DMS153 treated with DMSO at 0.1 percent for 48 hours (cell line): ENCODE results near the gene ZNF521.
A peak's percentile ranks its signal among the peaks of the same experiment; 100 is the strongest.
"Not testable (repeated sequence)": the region's sequence is repeated elsewhere in the genome, so short reads cannot be mapped to it uniquely, and the experiment has no call there.

Source experiments
- DNase-seq: peaks from one replicate; lab custom pipeline; 2025; ENCODE audit not compliant: unreplicated experiment; lab: John Stamatoyannopoulos, UW

The ZNF521 gene

DNA sequence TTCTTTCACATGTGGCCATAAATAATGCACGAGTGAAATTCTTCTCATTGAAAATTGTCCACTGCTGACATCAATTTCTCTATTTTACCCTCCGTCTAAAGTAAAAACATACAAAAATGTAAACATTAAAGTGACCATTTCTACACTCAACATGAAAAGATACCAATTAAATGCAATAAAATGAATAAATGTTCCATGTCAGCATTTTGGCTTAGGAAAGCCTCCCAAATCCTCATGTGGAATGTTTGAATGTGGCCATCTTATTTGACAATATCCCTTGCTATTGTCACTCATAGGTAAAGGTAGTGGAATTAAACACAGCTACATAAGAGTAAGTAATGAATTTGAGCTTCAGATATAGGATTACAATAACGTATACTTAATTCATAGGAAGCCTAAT, 60.8 kb downstream of the ZNF521 start:
- DNase-seq: no peak

- no peak for DNase-seq
These were observed 62.9 kb downstream of the ZNF521 start for GRCh38 chr18:25289001-25289631.

- no peak for DNase-seq
These were observed 63.5 kb downstream of the ZNF521 start for GRCh38 chr18:25288340-25288938.

DNA sequence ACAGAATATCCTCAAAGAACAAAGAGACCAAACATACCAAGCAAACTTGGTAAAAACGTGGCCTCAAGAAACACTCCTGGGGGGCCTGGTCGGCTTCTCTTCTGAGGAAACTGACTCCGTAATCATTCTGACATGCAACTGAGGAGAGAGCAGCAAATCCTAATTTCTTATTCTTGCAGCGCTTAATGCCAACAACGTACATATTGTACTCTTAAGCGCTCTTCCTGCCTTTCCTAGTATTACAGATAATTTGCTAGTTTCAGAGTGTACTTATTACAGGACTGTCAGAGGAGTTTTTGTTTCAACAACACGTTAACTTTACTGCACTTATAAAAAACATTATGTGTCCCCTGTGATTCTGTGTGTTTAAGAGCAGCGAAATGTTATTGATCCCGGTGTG, 64.9 kb downstream of the ZNF521 start:
- no peak for DNase-seq

DNA sequence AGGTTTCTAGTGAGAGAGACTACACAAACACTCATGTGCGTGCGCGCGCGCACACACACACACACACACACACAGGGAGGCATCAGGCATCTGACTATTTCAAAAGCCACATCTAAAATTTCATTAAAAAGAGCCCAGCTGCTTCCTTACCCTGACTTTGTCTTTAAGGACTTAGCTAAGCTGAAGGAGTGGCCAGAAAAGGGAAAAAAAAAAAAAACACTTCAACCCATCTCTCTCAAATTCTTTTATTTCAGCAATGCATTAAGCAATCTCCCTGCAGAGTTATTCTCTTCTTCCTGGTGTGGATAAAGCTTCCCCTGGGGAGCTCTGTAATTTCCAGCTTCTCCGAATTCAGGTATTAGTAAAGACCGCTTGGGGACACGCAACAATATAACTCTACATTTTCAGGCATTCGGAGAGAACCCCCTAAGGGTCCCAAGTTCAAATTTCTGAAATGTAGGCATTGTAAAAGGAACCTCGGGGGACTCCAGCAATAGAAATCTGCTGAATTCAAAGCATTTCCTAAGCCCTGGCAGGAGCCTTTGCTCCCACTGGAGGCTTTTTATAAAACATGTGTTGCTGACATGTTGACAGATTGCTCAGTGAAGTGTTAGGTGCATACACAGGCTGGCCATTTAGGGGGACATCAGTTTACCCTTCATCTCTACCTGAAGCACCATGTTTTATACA, 67.0 kb downstream of the ZNF521 start:
- peak; percentile 26 for DNase-seq

DNA sequence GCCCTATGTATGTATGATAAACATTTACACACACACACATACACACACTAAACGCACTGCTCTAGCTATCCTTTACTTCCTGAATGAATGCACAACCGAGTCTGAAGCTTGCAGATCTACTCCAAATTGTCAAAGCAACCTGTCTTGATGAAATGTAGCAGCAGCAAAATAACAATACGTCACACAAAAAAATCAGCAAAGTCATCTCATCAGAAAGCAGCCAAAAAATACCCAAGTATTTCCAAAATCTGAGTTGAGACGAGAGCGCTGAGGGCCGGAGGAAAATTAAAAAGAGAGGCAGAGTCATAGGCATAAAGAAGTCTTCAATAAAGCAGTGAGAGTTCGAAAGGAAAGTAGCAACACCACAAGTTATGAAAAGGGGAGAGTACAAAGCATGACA, 67.7 kb downstream of the ZNF521 start:
- no peak for DNase-seq

GRCh38 chr18:25283781-25284180, 68.2 kb downstream of the ZNF521 start:
- no peak for DNase-seq

DNA sequence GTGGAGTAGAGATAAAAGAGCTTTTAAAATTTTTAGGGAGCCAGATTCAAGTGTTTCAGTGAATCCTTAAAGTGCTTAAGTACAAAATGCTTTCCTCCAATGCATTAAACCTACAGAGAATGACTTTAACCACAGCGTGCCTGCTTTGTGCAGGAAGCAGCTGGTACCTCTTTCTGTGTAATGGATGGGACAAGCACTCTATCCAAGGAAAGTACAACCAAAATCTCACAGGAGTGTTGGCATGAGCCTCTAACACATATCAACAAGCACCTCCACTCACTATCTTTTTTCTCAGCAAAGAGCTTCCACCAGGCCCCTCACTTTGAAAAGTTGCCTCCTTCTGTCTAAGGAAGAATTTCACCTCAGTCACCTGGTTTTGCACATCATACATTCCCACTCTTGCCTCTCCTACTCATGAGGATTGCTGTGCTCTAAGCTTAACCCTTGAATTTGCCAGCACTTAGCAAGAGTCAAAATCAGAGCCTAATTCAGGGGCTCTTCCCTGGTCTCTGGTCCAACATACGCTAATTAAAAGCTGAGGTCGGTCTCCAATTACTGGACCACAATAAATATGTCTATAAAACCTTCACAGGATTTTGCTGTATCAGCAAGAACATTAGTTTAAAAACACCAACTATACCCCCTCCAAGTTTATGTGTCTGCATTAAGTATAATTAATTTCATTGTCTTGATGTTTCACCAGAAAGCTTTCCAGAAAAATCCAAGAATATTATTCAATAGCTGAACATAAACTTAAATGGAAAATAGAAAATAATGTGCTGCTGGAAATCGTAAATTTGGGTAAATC, 68.9 kb downstream of the ZNF521 start:
- DNase-seq: no peak

- DNase-seq: no peak
These were observed 69.7 kb downstream of the ZNF521 start for GRCh38 chr18:25282282-25282681.

DNA sequence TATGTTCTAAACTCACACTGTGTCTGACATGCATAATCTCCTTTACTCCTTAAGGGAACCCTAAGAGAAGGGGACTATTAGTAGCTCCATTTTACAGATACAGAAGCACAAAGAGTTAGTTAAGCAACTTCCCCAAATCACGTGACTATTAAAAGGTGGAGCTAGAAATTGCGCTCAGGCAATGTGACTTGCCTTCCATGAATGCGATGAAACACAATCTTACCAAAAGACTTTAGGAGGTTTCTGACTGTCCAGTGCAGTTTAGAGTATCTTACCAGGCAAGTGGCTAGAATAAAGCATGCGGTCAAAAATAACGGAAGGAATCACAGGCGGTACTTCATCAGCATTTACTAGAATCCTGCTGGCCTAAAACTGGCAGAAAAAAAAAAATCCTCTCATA, 70.4 kb downstream of the ZNF521 start:
- DNase-seq: no peak

GRCh38 chr18:25279961-25280360, 72.0 kb downstream of the ZNF521 start:
- no peak for DNase-seq

DNA sequence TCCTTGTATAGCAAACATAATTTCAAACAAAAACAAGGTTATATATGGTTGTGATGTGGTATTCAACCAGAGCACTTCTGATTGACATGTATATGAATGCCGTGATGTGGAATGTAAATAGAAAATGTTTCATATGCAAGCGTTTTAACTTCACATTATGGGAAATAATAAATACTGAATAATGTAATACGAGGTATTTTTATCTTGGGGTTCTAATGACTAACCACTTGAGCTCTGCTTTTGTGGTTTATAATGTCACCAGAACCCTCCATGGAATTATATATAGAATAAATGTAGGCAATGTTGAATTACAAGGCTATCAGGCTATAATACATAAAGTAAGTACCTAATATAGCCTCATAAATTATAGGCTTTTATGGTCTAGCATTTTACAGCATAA, 72.4 kb downstream of the ZNF521 start:
- DNase-seq: no peak

GRCh38 chr18:25279133-25279532, 72.8 kb downstream of the ZNF521 start:
- DNase-seq: no peak

DNA sequence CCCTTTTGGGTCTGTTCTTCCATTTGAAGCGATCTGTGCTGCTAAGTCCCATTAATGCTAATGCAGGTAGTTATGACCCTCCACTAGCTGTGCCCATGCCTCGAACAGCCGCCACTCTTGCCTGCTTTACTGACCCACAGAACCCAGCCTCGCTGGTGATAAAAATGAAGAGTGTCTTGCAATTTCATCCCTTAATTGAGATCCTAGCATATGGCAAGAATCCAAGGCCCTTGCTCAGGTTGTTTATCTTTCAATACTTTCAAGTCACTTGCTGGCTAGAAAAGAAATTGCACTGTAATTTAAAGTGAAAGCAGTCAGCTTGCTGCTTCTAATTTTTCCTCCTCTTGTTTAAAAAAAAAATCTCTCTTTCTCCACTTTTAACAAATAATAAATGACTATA, 73.6 kb downstream of the ZNF521 start:
- DNase-seq: no peak

- no peak for DNase-seq
These were observed 76.5 kb downstream of the ZNF521 start for GRCh38 chr18:25275412-25276001.

DNA sequence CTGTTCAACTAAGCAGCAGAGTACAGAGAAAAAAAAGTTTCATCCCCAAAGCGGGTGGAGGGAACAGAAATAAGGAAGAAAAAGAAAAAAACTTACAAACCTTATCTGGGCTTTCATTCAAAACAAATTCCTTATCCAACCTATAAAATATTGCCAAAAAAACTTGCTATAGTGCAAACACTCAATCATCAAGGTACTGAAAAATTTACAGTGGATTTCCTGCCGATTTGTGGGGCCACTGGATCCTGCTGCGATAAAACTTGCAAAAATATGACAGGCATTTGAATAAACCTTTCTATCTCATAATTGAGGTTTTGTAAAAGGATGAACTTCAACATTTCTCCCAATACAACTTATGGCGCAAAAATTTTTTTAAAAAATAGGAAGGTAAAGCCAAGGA, 77.0 kb downstream of the ZNF521 start:
- no peak for DNase-seq

DNA sequence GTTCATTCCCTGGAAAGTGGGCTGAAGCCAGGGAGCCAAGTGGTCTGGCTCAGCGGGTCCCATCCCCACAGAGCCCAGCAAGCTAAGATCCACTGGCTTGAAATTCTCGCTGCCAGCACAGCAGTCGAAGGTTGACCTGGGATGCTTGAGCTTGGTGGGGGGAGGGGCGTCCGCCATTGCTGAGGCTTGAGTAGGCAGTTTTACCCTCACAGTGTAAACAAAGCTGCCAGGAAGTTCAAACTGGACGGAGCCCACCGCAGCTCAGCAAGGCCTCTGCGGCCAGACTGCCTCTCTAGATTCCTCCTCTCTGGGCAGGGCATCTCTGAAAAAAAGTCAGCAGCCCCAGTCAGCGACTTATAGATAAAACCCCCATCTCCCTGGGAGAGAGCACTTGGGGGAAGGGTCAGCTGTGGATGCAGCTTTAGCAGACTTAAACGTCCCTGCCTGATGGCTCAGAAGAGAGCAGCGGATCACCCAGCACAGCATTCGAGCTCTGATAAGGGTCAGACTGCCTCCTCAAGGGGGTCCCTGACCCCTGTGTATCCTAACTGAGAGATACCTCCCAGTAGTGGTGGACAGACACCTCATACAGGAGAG, 84.9 kb downstream of the ZNF521 start:
- not testable (repeated sequence) for DNase-seq

GRCh38 chr18:25262920-25263319, 89.0 kb downstream of the ZNF521 start:
- no peak for DNase-seq

GRCh38 chr18:25261768-25262167, 90.2 kb downstream of the ZNF521 start:
- no peak for DNase-seq

GRCh38 chr18:25256439-25256838, 95.5 kb downstream of the ZNF521 start:
- DNase-seq: no peak

- DNase-seq: no peak
These were observed 98.2 kb downstream of the ZNF521 start for GRCh38 chr18:25253779-25254178.
